Neuronal stem cell (in vitro differentiated cells): Measurements from ENCODE around the gene LIPT1.
A peak's percentile ranks its signal among the peaks of the same experiment; 100 is the strongest.

ENCODE experiments used
- DNase-seq: peaks from one replicate; pipeline ENCODE4 v3.0.0-alpha.2; 2013; ENCODE audit warnings: low spot score
- H2AFZ ChIP-seq: one replicate; pipeline ENCODE4 v1.6.1; 2013; ENCODE audit warnings: mild to moderate bottlenecking, low read length, inconsistent platforms
- H2AK5ac ChIP-seq: 2 replicates; pipeline ENCODE4 v1.6.1; 2013; ENCODE audit warnings: low read depth, mild to moderate bottlenecking, inconsistent platforms, low read length, moderate library complexity, mixed read lengths
- H2BK120ac ChIP-seq: 2 replicates; pipeline ENCODE4 v1.6.1; 2013; ENCODE audit warnings: low read depth, mild to moderate bottlenecking, inconsistent platforms, low read length, moderate library complexity, mixed read lengths
- H2BK12ac ChIP-seq: one replicate; pipeline ENCODE4 v1.6.1; 2013; ENCODE audit warnings: low read length, inconsistent platforms
- H2BK15ac ChIP-seq: 2 replicates; pipeline ENCODE4 v1.6.1; 2013; ENCODE audit warnings: mild to moderate bottlenecking, low read length, inconsistent platforms, mixed read lengths
- H2BK5ac ChIP-seq: one replicate; pipeline ENCODE4 v1.6.1; 2013; ENCODE audit warnings: inconsistent platforms, mild to moderate bottlenecking, low read length, moderate library complexity
- H3K14ac ChIP-seq: one replicate; pipeline ENCODE4 v1.6.1; 2013; ENCODE audit warnings: low read length, inconsistent platforms
- H3K18ac ChIP-seq: 2 replicates; pipeline ENCODE4 v1.6.1; 2013; ENCODE audit warnings: low read length, inconsistent platforms
- H3K23ac ChIP-seq: 2 replicates; pipeline ENCODE4 v1.6.1; 2013; ENCODE audit warnings: low read depth, mild to moderate bottlenecking, mixed read lengths, low read length, inconsistent platforms; ENCODE audit not compliant: poor library complexity
- H3K27ac ChIP-seq: replicated peaks from 3 replicates; pipeline ENCODE4 v1.5.1; 2013; ENCODE audit warnings: low read length, inconsistent platforms
- H3K27me3 ChIP-seq, 3 experiments: 2 replicates each; pipeline ENCODE4 v1.6.1; 2013; ENCODE audit warnings: low read length in 3 of 3, mild to moderate bottlenecking in 2 of 3, inconsistent platforms in 1 of 3, low read depth in 1 of 3, mixed read lengths in 1 of 3, moderate library complexity in 1 of 3; ENCODE audit not compliant: control insufficient read depth in 3 of 3, insufficient read depth in 3 of 3
- H3K36me3 ChIP-seq, 2 donors: replicated peaks in 1 of 2; 2 replicates each; pipeline ENCODE4 v1.6.1; 2013; ENCODE audit warnings: low read length in 2 of 2; ENCODE audit not compliant: control insufficient read depth in 2 of 2, insufficient read depth in 2 of 2
- H3K4ac ChIP-seq: 2 replicates; pipeline ENCODE4 v1.6.1; 2013; ENCODE audit warnings: inconsistent platforms, mild to moderate bottlenecking, low read length, moderate library complexity
- H3K4me1 ChIP-seq, 2 donors: 1 replicate in 1 of 2; 2 replicates in 1 of 2; pipeline ENCODE4 v1.6.1; 2013; ENCODE audit warnings: low read length in 2 of 2, low read depth in 1 of 2; ENCODE audit not compliant: control insufficient read depth in 2 of 2, insufficient read depth in 1 of 2
- H3K4me2 ChIP-seq: one replicate; pipeline ENCODE4 v1.6.1; 2013; ENCODE audit warnings: mild to moderate bottlenecking, low read length, inconsistent platforms; ENCODE audit not compliant: insufficient read depth, poor library complexity, severe bottlenecking
- H3K4me3 ChIP-seq, 2 donors: 2 replicates each; pipeline ENCODE4 v1.5.1; 2013; ENCODE audit warnings: low read length in 2 of 2, mild to moderate bottlenecking in 2 of 2, inconsistent platforms in 1 of 2, moderate library complexity in 1 of 2
- H3K79me1 ChIP-seq: one replicate; pipeline ENCODE4 v1.6.1; 2013; ENCODE audit warnings: low read depth, mild to moderate bottlenecking, inconsistent platforms, low read length, moderate library complexity
- H3K9ac ChIP-seq: one replicate; pipeline ENCODE4 v1.6.1; 2013; ENCODE audit warnings: mild to moderate bottlenecking, low read depth, low read length, inconsistent platforms; ENCODE audit not compliant: poor library complexity
- H3K9me3 ChIP-seq, 2 donors: replicated peaks in 1 of 2; 2 replicates each; pipeline versions ENCODE3 to v1.6.1; 2013; ENCODE audit warnings: low read length in 2 of 2, mild to moderate bottlenecking in 2 of 2, inconsistent platforms in 1 of 2, low read depth in 1 of 2, mixed read lengths in 1 of 2, moderate library complexity in 1 of 2; ENCODE audit not compliant: control insufficient read depth in 2 of 2, insufficient read depth in 1 of 2
- H4K8ac ChIP-seq: one replicate; pipeline ENCODE4 v1.6.1; 2013; ENCODE audit warnings: low read depth, mild to moderate bottlenecking, inconsistent platforms, low read length, moderate library complexity
- H4K91ac ChIP-seq: one replicate; pipeline ENCODE4 v1.6.1; 2013; ENCODE audit warnings: low read length, low read depth, mild to moderate bottlenecking, inconsistent platforms; ENCODE audit not compliant: poor library complexity
- WGBS, 2 donors: extraction: QIAGEN DNeasy Blood & Tissue Kit; methylation state at CpG; one replicate each; pipeline ENCODE4 v1.1.7; 2013; ENCODE audit warnings: missing lambda C conversion rate in 2 of 2, mixed read lengths in 1 of 2; ENCODE audit not compliant: insufficient read length in 2 of 2, insufficient replicate concordance in 1 of 2; ENCODE audit errors: extremely low coverage in 2 of 2; 5-methylcytosine and 5-hydroxymethylcytosine counted together

The LIPT1 gene

DNA sequence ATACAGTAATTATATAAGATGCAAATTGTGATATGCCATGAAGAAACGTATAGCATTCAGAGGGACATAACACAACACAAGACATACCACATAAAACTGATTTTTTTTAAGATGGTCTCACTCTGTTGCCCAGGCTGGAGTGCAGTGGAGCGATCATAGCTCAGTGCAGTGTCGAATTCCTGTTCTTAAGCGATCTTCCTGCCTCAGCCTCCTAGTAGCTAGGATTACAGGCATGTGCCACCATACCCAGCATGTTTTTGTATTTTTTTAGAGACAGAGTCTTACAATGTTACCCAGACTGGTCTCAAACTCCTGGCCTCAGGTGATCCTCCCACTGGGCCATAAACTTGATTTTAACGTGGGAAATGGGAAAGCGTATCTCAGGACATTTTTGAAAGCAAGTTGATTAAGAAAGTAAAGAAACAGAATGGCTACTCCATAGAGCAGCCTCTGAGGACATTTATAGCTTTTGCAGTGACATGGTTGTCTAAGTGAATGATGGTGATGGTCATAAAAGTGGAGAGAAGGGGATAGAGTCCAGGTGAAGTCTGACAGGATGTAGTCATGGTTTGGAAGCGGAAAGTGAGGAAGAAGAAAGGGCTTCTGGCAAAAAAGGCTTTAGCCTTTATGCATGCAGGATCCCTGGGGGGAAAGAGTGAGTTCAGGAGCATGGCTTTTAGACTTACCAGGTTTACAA lies 2.4 kb upstream of the LIPT1 start:
- Histone ChIP-seq H2BK12ac (no peak overlapping the region), H3K4me1 (peaks cover 2 to 10% of the 10 kb centered on the region in 2 donors), H4K91ac (no peak overlapping the region), H2BK120ac (no peak overlapping the region), H2BK5ac (no peak overlapping the region), H3K27me3 (no peaks in the 10 kb centered on the region), H3K18ac (no peak overlapping the region), H3K79me1 (no peaks in the 10 kb centered on the region), H3K36me3 (peaks cover 0 to 10% of the 10 kb centered on the region in 2 donors), H3K9me3 (peaks cover 0 to 1% of the 10 kb centered on the region in 2 donors), H4K8ac (no peak overlapping the region), H3K4me3 (no peak overlapping the region), H3K27ac (no peak overlapping the region), H3K9ac (no peak overlapping the region), H2BK15ac (no peak overlapping the region), H3K23ac (no peak overlapping the region), H3K4ac (no peak overlapping the region), H2AK5ac (no peak overlapping the region), H3K14ac (no peak overlapping the region), H2AFZ (no peak overlapping the region), H3K4me2 (no peak overlapping the region)
- no peak for DNase-seq
- WGBS, 2 donors = no CpG with 5 or more reads among the region's 7 CpGs

DNA sequence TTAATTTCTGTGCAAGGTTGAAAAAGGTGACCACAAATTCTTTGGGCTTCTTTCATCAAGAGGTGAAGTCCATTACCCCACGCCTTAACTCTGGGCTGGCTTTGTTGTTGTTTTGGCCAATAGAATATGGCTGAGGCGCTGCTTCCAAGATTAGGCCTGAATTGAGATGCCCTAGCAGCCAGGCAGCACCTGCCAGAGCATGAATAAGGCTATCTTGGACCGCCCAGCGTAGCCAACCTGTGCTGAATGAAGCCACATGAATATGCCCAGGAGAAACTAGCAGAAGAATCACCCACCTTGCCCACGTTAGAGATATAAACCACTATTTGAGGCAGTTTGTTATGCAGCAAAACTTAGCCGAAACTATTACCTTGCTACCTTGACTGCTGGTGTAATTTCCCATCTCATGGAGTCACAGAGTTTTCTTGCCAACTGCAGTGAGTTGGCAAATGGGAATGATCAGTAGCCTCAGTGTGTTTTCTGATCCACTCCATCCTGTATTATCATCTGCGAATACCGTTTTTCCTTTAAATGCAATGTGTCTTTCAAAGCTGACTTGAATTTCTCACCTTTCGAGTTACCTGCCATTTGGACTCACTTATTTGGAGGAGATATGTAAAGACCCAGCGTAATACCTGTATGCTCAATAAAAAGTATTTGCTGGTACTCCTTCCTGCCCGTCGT lies 704 bp upstream of the LIPT1 start:
- Histone ChIP-seq H2BK15ac (no peak overlapping the region), H2BK5ac (no peak overlapping the region)
- no CpG with 5 or more reads among the region's 12 CpGs for WGBS, 2 donors

DNA sequence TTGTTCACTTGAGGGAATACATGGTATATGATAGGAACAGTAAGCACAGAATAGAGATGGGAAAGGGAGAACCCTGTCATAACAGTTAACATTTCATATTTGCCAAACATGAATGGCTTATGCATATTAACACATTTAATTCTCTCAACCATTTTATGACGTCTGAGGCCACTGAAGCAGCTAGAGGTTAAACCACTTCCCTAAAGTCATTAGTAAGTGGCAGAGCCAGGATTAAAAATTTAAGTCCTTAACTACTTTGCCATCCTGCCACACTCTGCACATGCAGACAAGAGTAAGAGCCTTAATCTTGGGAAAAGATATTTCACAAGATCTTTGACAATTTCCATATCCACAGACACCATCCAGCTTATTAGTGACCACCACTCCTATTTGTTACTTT lies 2.1 kb downstream of the LIPT1 start:
- H3K4me3 ChIP-seq = no peak overlapping the region
- H3K27me3 ChIP-seq = no peaks in the 10 kb centered on the region
- H2BK120ac ChIP-seq = no peak overlapping the region
- no peak overlapping the region for H3K4ac ChIP-seq
- no peak overlapping the region for H2AFZ ChIP-seq
- peaks cover 0 to 41% of the 10 kb centered on the region in 2 donors for H3K36me3 ChIP-seq
- WGBS, 2 donors = no CpG with 5 or more reads among the region's 1 CpG
- H4K91ac ChIP-seq = no peak overlapping the region
- H2BK12ac ChIP-seq = no peak overlapping the region
- H2AK5ac ChIP-seq = no peak overlapping the region
- no peak overlapping the region for H4K8ac ChIP-seq
- H3K9ac ChIP-seq = no peak overlapping the region
- no peak overlapping the region for H3K14ac ChIP-seq
- DNase-seq = no peak
- H3K79me1 ChIP-seq = no peaks in the 10 kb centered on the region
- H3K4me1 ChIP-seq = peaks cover 2 to 10% of the 10 kb centered on the region in 2 donors
- no peaks in the 10 kb centered on the region for H3K9me3 ChIP-seq
- H2BK15ac ChIP-seq = no peak overlapping the region
- no peak overlapping the region for H3K27ac ChIP-seq
- H2BK5ac ChIP-seq = no peak overlapping the region
- H3K4me2 ChIP-seq = no peak overlapping the region
- H3K23ac ChIP-seq = no peak overlapping the region
- H3K18ac ChIP-seq = no peak overlapping the region

More for the DNA sequence above, 704 bp upstream of the LIPT1 start:
- Histone ChIP-seq H3K9me3 (peaks cover 0 to 1% of the 10 kb centered on the region in 2 donors), H3K36me3 (peaks cover 0 to 22% of the 10 kb centered on the region in 2 donors), H4K91ac (no peak overlapping the region), H3K27ac (no peak overlapping the region), H3K18ac (no peak overlapping the region), H3K14ac (no peak overlapping the region), H2BK12ac (no peak overlapping the region), H2AK5ac (no peak overlapping the region), H3K27me3 (no peaks in the 10 kb centered on the region), H3K4ac (no peak overlapping the region), H4K8ac (no peak overlapping the region), H3K4me2 (peak overlapping the region; percentile 69), H2AFZ (peak overlapping the region; percentile 96), H3K9ac (no peak overlapping the region), H3K79me1 (no peaks in the 10 kb centered on the region), H2BK120ac (no peak overlapping the region), H3K23ac (no peak overlapping the region), H3K4me3 (peak overlapping the region; percentile 81 to 84), H3K4me1 (peaks cover 2 to 10% of the 10 kb centered on the region in 2 donors)
- no peak for DNase-seq

DNA sequence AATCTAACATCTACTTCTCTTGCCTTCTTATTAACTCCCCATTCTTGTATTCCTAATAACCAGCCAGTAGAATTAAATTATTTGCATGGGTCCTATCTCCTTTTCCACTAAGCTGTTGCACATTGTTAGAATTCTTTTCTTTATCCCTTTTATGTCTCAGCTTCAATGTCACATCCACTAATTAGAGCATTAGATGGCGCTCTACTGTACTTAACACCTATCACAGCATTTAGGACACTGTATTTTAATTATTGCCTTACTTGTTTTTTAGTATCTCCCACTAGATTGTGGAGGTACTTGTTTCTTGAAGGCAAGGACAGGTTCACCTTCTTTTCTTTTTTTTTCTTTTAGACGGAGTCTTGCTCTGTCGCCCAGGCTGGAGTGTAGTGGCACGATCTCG lies 3.8 kb downstream of the LIPT1 start:
- Histone ChIP-seq H3K14ac (no peak overlapping the region), H3K27me3 (no peaks in the 10 kb centered on the region), H3K9ac (no peak overlapping the region), H2AK5ac (no peak overlapping the region), H2BK15ac (no peak overlapping the region), H3K79me1 (no peaks in the 10 kb centered on the region), H3K18ac (no peak overlapping the region), H4K91ac (no peak overlapping the region), H3K36me3 (peaks cover 0 to 50% of the 10 kb centered on the region in 2 donors), H3K4ac (no peak overlapping the region), H2AFZ (no peak overlapping the region), H3K4me2 (no peak overlapping the region), H3K27ac (no peak overlapping the region), H2BK12ac (no peak overlapping the region), H3K4me3 (no peak overlapping the region), H3K4me1 (peaks cover 2 to 10% of the 10 kb centered on the region in 2 donors), H2BK5ac (no peak overlapping the region), H4K8ac (no peak overlapping the region), H3K23ac (no peak overlapping the region), H3K9me3 (no peaks in the 10 kb centered on the region), H2BK120ac (no peak overlapping the region)
- no peak for DNase-seq
- no CpG with 5 or more reads among the region's 5 CpGs for WGBS, 2 donors
